Measurements from ENCODE around the gene CFAP251. TPM values are rescaled to one million over a fixed set of nuclear protein-coding genes. Genes with fewer than 3 reads are reported as not detected.

CFAP251 gene
- total RNA-seq, 2 experiments from 2014 or later: 0.28 to 0.33 TPM

DNA sequence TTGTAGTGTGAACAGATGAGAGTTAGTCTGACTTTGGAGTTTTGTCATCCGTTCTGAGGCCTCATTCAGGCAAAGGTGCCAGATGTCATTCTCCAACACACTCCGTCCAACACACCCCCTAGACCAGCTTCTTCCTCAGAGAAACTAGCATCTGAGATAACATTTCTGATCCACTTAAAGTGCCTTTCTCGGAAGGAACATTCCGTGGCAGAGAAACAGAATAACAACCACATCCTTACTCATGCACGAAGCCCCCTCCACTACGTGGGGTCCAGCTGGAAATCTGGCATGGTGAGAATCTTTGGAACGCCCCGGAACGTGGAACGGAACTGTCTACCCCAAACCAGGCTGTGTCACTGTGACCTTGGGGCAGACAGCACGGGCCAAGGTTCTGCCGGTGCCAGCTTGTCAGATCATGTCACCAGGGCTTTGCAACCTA is 86.3 kb downstream of the CFAP251 start:
- no peaks in the 10 kb centered on the region for H3K36me3 Mint-ChIP-seq (ENCODE audit: low read depth)
- H3K9me3 ChIP-seq (ENCODE audit: control insufficient read depth in 1 of 2, insufficient read depth in 1 of 2, low read length in 2 of 2): peaks cover 0 to 5% of the 10 kb centered on the region in 2 experiments
- H3K4me3 ChIP-seq (ENCODE audit: low read length): no peak overlapping the region
- H3K27me3 Mint-ChIP-seq: no peaks in the 10 kb centered on the region
- no peak for DNase-seq
- ChIA-PET POLR2A (interaction anchor here (1.1 kb wide), 1 partner anchor 16 kb away, joined by 4 read pairs; the partner anchor contains the start of gene BCL7A), CTCF (no interaction called here)
- peaks cover 29% of the 10 kb centered on the region for H3K4me1 Mint-ChIP-seq (ENCODE audit: low read depth)
- ATAC-seq (ENCODE audit: poor library complexity): no peak
- no peak overlapping the region for H3K27ac ChIP-seq (ENCODE audit: low read depth in 1 of 2, low read length in 2 of 2)
- H3K4me1 ChIP-seq (ENCODE audit: insufficient read depth, low read length): peaks cover 41% of the 10 kb centered on the region
- H3K27me3 ChIP-seq (ENCODE audit: control insufficient read depth in 1 of 2, insufficient read depth in 2 of 2, low read length in 2 of 2): no peaks in the 10 kb centered on the region
- no peak for TF ChIP-seq CTCF (IDR thresholded peaks at IDR 0.05)
- intact Hi-C loops (cut with DNase I, micrococcal nuclease): no loop called here
- H3K36me3 ChIP-seq (ENCODE audit: insufficient read depth, low read length): no peaks in the 10 kb centered on the region
- peak overlapping the region; percentile 46 for H3K4me3 Mint-ChIP-seq
- H3K27ac Mint-ChIP-seq: no peak overlapping the region
- H3K9me3 Mint-ChIP-seq: peaks cover under 1% of the 10 kb centered on the region

DNA sequence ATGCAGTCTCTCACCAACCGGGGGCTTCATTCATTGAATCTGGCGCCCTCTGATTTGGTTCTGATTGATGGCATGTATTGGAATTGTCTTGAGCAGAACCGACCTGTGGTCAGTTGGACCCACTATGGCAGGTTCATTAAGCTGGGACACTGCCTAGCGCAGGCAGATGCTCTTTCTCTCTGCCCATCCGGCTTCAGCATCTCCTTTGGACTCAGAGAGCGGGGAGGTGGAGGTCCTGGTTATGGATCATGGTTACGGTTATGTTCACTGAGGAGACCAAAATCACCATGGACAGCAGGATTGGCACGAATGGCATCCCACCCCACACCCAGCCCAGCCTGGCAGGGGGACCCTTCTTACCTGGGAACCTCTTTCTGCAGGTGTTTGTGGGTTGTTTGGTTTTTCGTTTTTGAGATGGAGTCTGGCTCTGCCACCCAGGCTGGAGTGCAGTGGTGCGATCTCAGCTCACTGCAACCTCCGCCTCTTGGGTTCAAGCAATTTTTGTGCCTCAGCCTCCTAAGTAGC is 86.9 kb downstream of the CFAP251 start:
- Histone ChIP-seq H3K4me1 (ENCODE audit: insufficient read depth, low read length) (peaks cover 41% of the 10 kb centered on the region), H3K27me3 (ENCODE audit: control insufficient read depth in 1 of 2, insufficient read depth in 2 of 2, low read length in 2 of 2) (no peaks in the 10 kb centered on the region), H3K27ac (ENCODE audit: low read depth in 1 of 2, low read length in 2 of 2) (no peak overlapping the region), H3K4me3 (ENCODE audit: low read length) (no peak overlapping the region), H3K36me3 (ENCODE audit: insufficient read depth, low read length) (no peaks in the 10 kb centered on the region), H3K9me3 (ENCODE audit: control insufficient read depth in 1 of 2, insufficient read depth in 1 of 2, low read length in 2 of 2) (no peaks in the 10 kb centered on the region)
- H3K36me3 Mint-ChIP-seq (ENCODE audit: low read depth): no peaks in the 10 kb centered on the region
- POLR2A ChIA-PET: interaction anchor here (1.1 kb wide), 1 partner anchor 16 kb away, joined by 4 read pairs; the partner anchor contains the start of gene BCL7A
- H3K27ac Mint-ChIP-seq: no peak overlapping the region
- ATAC-seq (ENCODE audit: poor library complexity): no peak
- intact Hi-C loops (cut with DNase I, micrococcal nuclease): no loop called here
- no peak for DNase-seq
- peaks cover 29% of the 10 kb centered on the region for H3K4me1 Mint-ChIP-seq (ENCODE audit: low read depth)
- CTCF ChIA-PET: no interaction called here
- H3K4me3 Mint-ChIP-seq: no peak overlapping the region
- TF ChIP-seq CTCF (IDR thresholded peaks at IDR 0.05): no peak
- H3K9me3 Mint-ChIP-seq: no peaks in the 10 kb centered on the region
- H3K27me3 Mint-ChIP-seq: no peaks in the 10 kb centered on the region

- Mint-ChIP-seq H3K4me3 (peak overlapping the region; percentile 65), H3K36me3 (ENCODE audit: low read depth) (no peaks in the 10 kb centered on the region), H3K27ac (peak overlapping the region; percentile 64), H3K4me1 (ENCODE audit: low read depth) (peaks cover 29% of the 10 kb centered on the region), H3K9me3 (no peaks in the 10 kb centered on the region), H3K27me3 (no peaks in the 10 kb centered on the region)
- Histone ChIP-seq H3K4me1 (ENCODE audit: insufficient read depth, low read length) (peaks cover 41% of the 10 kb centered on the region), H3K27me3 (ENCODE audit: control insufficient read depth in 1 of 2, insufficient read depth in 2 of 2, low read length in 2 of 2) (no peaks in the 10 kb centered on the region), H3K27ac (ENCODE audit: low read depth in 1 of 2, low read length in 2 of 2) (no peak overlapping the region), H3K36me3 (ENCODE audit: insufficient read depth, low read length) (no peaks in the 10 kb centered on the region), H3K9me3 (ENCODE audit: control insufficient read depth in 1 of 2, insufficient read depth in 1 of 2, low read length in 2 of 2) (no peaks in the 10 kb centered on the region), H3K4me3 (ENCODE audit: low read length) (peak overlapping the region; percentile 34)
- DNase-seq (peak in 6 of 14 experiments; percentile 10 to 58 (median 40)), ATAC-seq (ENCODE audit: poor library complexity) (peak; percentile 71)
- intact Hi-C loops (cut with DNase I, micrococcal nuclease): no loop called here
- POLR2A ChIA-PET: interaction anchor here (0.8 to 1.8 kb wide), 6 partner anchors 10 to 219 kb away, joined by 4 to 9 read pairs (median 6); partner anchors contain the start of genes BCL7A, CFAP251 and DIABLO
- TF ChIP-seq CTCF (IDR thresholded peaks at IDR 0.05): no peak
- CTCF ChIA-PET: no interaction called here
These were observed 88.0 kb downstream of the CFAP251 start for GRCh38 chr12:122006186-122006926.

Measured in CD4-positive, alpha-beta T cell (primary cell).